Stimulated activated naive B cell treated with anti-CD40 and anti-IgM and Interleukin-4, amounts not matched to agents 10 μg/mL and 1 μg/mL and 100 μg/mL, for 72 hours (primary cell): ENCODE data around the gene EDDM13.
"Not testable (repeated sequence)": the region's sequence is repeated elsewhere in the genome, so short reads cannot be mapped to it uniquely, and the experiment has no call there.

Experiments used
- ATAC-seq, 2 donors: fragments of 150-1000 bp; cut with Tn5 transposase; replicated peaks; 2 replicates each; pipeline ENCODE4 v1.10.0; 2021; ENCODE audit warnings: moderate library complexity in 1 of 2
- DNase-seq: peaks from one replicate; pipeline ENCODE4 v3.0.0; 2021
- H3K27ac Mint-ChIP-seq: one replicate; pipeline ENCODE4 v1.8.0; 2022; ENCODE audit warnings: mild to moderate bottlenecking, mixed read lengths
- H3K27me3 Mint-ChIP-seq, 2 donors: one replicate each; pipeline ENCODE4 v1.8.0; 2022; ENCODE audit warnings: mixed read lengths in 2 of 2
- H3K36me3 Mint-ChIP-seq, 2 donors: one replicate each; pipeline ENCODE4 v1.8.0; 2022; ENCODE audit warnings: mixed read lengths in 2 of 2, mild to moderate bottlenecking in 1 of 2
- H3K4me1 Mint-ChIP-seq, 2 donors: one replicate each; pipeline ENCODE4 v1.8.0; 2022; ENCODE audit warnings: mixed read lengths in 2 of 2, mild to moderate bottlenecking in 1 of 2
- H3K4me3 Mint-ChIP-seq, 2 donors: one replicate each; pipeline ENCODE4 v1.8.0; 2022; ENCODE audit warnings: mild to moderate bottlenecking in 2 of 2, mixed read lengths in 2 of 2, moderate library complexity in 1 of 2
- H3K9me3 Mint-ChIP-seq, 2 donors: one replicate each; pipeline ENCODE4 v1.8.0; 2022; ENCODE audit warnings: mixed read lengths in 2 of 2, mild to moderate bottlenecking in 1 of 2

The EDDM13 gene

DNA sequence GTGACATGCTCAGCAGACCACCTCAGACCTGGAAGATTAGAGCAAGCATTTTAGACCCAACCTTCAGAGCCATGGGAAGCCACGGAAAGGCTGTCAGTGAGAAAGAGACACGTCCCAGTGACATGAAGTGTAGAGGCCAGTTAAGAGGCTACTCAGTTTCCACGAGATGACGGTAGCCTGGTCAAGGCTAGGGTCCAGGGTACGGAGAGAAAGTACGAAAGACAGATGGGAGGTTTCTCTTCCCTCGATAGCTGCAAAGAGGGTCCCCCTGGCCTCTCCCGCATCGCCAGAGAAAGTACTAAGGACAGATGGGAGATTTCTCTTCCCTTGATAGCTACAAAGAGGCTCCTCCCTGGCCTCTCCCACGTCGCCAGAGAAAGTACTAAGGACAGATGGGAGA lies 33.5 kb downstream of the EDDM13 start:
- Mint-ChIP-seq H3K9me3 (peaks cover 0 to 5% of the 10 kb centered on the region in 2 donors), H3K27me3 (no peaks in the 10 kb centered on the region), H3K4me3 (no peak overlapping the region), H3K27ac (no peak overlapping the region), H3K36me3 (peaks cover 48 to 57% of the 10 kb centered on the region in 2 donors), H3K4me1 (peaks cover 10 to 13% of the 10 kb centered on the region in 2 donors)
- DNase-seq (no peak), ATAC-seq (no peak)

DNA sequence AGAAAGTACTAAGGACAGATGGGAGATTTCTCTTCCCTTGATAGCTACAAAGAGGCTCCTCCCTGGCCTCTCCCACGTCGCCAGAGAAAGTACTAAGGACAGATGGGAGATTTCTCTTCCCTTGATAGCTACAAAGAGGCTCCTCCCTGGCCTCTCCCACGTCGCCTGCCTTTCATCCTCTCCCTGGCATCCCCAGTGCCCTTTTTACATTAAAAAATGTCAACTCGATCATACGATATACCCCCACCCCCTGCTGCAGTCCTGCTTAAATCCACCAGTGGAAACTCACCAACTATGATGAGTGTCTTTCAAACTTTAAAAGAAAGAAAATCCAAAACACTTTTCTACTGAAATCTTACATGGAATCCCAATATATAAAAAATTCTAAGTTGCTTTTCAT lies 34.5 kb downstream of the EDDM13 start:
- not testable (repeated sequence) for DNase-seq, H3K4me1 Mint-ChIP-seq, H3K9me3 Mint-ChIP-seq, H3K4me3 Mint-ChIP-seq, ATAC-seq, H3K27ac Mint-ChIP-seq, H3K27me3 Mint-ChIP-seq
- H3K36me3 Mint-ChIP-seq: peaks cover 42 to 53% of the 10 kb centered on the region in 2 donors

DNA sequence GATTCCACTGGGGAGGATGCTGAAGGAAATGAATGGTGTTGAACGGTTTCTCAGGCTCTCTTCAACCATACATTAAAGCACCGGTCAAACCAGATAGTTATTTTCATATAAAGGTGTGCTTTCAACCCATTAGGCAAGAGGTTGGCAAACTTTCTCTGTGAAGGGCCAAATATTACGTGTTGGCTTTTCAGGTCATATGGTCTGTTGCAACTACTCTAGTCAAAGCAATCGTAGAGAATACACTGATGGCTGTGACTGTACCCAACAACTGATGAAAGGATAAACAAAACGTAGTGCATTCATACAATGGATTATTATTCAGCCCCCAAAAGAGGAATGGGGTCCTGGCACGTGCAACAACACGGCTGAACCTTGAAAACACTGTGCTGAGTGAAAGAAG lies 36.2 kb downstream of the EDDM13 start:
- DNase-seq: no peak
- Mint-ChIP-seq H3K4me3 (no peak overlapping the region), H3K27ac (no peak overlapping the region), H3K4me1 (peaks cover 9 to 22% of the 10 kb centered on the region in 2 donors), H3K27me3 (no peaks in the 10 kb centered on the region), H3K9me3 (peaks cover 0 to 5% of the 10 kb centered on the region in 2 donors), H3K36me3 (peaks cover 40 to 54% of the 10 kb centered on the region in 2 donors)
- no peak for ATAC-seq

DNA sequence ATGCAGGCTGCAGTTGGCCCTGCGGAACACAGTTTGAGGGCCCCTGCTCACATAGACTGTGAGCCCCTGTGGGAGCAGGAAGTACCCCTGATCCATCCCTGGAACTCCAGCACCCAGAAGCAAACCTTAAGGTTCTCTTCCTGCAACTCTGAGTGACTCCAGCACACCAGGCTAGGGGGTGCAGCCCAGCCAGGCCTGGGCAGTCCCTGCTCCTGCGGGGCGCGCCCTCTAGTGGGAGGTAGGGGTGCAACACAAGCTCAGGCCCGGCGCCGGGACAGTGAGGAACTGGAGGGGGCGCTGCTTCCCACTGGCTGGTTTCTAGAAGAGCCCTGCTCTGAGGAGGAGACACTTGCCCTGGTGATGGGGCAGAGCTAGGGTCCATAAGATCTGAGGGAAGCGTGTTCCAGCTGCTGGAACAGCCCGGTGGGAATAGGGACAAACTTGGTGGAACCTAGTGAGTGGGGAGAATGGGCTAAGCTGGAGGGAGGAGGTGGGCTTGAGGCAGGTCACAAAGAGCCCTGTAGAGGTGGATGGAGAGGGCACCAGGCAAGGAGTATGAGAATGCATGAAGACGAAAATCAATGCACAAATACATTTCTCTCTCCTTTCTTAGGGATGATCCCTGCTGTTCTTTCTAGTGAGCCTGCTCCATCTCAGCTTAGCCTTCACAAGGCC lies 37.1 kb downstream of the EDDM13 start:
- Mint-ChIP-seq H3K36me3 (peaks cover 31 to 45% of the 10 kb centered on the region in 2 donors), H3K9me3 (peaks cover 0 to 5% of the 10 kb centered on the region in 2 donors), H3K4me3 (no peak overlapping the region), H3K4me1 (peaks cover 12 to 28% of the 10 kb centered on the region in 2 donors), H3K27ac (no peak overlapping the region), H3K27me3 (no peaks in the 10 kb centered on the region)
- ATAC-seq: peak; percentile 38 to 52
- DNase-seq: peak; percentile 29

DNA sequence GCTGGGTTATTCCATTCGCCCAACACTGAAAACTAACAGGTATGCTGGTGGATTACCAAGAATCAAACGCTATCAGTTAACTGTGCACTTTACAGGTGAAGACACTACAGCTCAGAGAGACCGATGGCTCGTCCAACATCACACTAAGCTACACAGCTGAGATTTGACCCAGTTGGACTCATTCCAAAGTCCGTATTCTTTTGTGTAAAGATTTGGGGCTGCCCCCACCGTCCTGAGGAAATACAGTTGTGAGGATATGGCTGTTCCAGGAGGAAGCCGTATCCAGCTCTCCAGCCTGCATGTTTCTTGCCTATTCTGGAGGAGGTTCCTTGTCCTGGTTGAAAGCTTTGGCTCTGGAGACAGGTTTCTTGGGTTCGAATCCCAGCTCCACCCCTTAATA lies 37.9 kb downstream of the EDDM13 start:
- DNase-seq: no peak
- peaks cover 26 to 40% of the 10 kb centered on the region in 2 donors for H3K36me3 Mint-ChIP-seq
- no peak overlapping the region for H3K4me3 Mint-ChIP-seq
- H3K27ac Mint-ChIP-seq: no peak overlapping the region
- H3K27me3 Mint-ChIP-seq: no peaks in the 10 kb centered on the region
- peaks cover 0 to 5% of the 10 kb centered on the region in 2 donors for H3K9me3 Mint-ChIP-seq
- H3K4me1 Mint-ChIP-seq: peaks cover 12 to 29% of the 10 kb centered on the region in 2 donors
- no peak for ATAC-seq

DNA sequence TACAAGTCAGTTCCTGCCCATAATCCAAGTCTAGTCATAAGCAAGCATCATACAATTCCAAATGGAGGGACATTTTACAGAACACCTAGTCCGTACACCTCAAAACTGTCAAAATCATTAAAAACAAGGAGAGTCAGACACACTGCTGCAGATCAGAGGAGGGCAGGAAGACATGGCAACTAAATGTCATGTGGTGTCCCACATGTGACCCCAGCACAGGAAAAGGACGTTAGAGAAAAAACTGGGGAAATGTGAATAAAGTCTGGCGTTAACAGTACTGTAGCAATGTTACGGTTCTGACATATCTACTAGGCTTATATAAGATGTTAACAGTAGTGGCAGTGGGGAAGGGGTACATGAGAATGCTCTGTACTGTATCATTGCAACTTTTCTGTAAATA lies 39.8 kb downstream of the EDDM13 start:
- no peaks in the 10 kb centered on the region for H3K27me3 Mint-ChIP-seq
- H3K4me1 Mint-ChIP-seq: peaks cover 13 to 35% of the 10 kb centered on the region in 2 donors
- H3K36me3 Mint-ChIP-seq: peaks cover 20 to 34% of the 10 kb centered on the region in 2 donors
- DNase-seq (no peak), ATAC-seq (no peak)
- H3K4me3 Mint-ChIP-seq: no peak overlapping the region
- peaks cover 0 to 5% of the 10 kb centered on the region in 2 donors for H3K9me3 Mint-ChIP-seq
- H3K27ac Mint-ChIP-seq: no peak overlapping the region

DNA sequence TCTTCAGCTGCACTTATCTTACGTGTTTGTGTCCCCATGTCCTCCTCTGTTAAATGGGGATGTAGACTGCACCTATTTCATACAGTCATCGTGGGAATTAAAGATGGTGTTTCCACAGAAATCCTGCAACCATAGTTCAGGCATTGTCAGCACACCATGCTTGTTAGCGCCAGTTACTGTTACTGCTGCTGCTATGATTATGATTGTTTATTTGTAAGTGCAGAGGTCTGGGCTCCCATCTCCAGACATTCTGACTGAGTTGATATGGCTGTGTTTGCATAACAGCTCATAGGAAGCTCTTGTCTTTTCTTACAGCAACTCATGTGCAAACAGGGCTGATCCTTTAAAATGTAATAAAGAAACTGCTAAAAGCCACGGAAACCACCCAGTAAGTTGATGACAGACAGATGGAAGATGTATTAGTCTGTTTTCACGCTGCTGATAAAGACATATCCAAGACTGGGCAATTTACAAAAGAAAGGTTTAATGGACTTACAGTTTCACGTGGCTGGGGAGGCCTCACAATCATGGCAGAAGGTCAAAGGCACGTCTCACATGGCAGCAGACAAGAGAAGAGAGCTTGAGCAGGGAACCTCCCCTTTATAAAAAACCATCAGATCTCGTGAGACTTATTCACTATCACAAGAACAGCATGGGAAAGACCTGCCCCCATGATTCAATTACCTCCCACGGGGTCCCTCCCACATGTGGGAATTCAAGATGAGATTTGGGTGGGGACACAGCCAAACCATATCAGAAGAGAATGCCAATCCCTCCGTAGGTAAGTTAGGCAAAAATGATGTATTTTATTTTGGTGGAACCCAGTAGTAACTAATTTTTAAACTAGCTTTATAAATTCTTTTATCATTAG lies 40.5 kb downstream of the EDDM13 start:
- DNase-seq (no peak), ATAC-seq (no peak)
- peak overlapping the region; percentile 99 for H3K27ac Mint-ChIP-seq
- H3K4me1 Mint-ChIP-seq: peaks cover 13 to 35% of the 10 kb centered on the region in 2 donors
- peaks cover 20 to 34% of the 10 kb centered on the region in 2 donors for H3K36me3 Mint-ChIP-seq
- H3K4me3 Mint-ChIP-seq: peak overlapping the region; percentile 93 to 94
- H3K9me3 Mint-ChIP-seq: peaks cover 0 to 5% of the 10 kb centered on the region in 2 donors
- no peaks in the 10 kb centered on the region for H3K27me3 Mint-ChIP-seq

DNA sequence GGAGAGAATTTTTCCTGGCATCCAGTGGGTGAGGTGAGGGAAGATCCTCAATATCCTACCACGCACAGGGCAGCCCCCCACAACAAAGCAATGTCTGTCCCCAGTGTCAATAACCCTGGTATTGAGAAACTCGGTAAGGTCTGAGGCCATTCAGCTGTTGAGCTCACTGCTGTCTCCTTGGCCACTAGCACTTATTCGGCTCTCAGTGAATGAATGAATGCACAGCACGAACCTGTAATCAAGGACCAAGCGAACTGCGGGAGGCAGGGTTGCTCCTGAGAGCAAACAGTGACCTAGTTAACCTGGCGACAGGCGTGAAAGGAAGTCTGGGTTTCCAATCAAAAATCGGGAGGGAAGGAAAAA lies 41.5 kb downstream of the EDDM13 start:
- no peaks in the 10 kb centered on the region for H3K27me3 Mint-ChIP-seq
- peak overlapping the region; percentile 93 to 94 for H3K4me3 Mint-ChIP-seq
- H3K4me1 Mint-ChIP-seq: peaks cover 13 to 35% of the 10 kb centered on the region in 2 donors
- ATAC-seq: peak; percentile 29 to 33
- H3K9me3 Mint-ChIP-seq: peaks cover 0 to 5% of the 10 kb centered on the region in 2 donors
- no peak for DNase-seq
- H3K27ac Mint-ChIP-seq: peak overlapping the region; percentile 99
- peaks cover 13 to 27% of the 10 kb centered on the region in 2 donors for H3K36me3 Mint-ChIP-seq

DNA sequence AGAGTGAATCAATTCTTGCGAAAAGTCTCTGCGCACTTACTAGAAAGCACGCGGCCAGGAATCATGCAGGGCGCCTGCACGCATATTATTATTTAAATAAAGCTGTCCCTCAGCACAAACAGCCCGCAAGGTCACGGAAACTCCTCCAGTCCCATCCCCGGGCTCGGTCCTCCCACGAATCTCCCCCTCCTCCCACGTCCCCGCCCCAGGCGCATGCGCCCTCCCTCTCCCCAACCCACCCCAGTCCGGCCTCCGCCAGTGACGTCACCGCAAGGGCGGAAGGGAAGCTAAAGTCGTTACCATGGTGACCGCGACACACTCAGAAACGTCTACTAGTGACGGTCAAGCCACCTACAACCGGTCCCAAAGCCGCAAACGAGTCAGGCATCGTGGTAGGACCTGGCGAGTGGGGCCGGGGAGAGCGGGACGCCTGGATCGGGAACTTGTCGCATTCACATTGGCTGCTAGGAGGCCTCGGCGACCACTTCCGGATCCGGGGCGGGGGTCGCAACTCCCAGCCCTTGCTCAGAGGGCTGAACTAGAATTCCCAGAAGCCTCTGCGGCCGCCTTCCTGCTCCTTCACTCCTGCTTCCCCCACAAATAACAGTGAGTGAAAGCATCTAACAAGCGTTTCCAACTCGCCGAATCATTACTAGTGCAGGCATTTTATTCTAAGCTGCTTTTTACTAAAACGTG lies 42.0 kb downstream of the EDDM13 start, which contains the start of gene ZSCAN5A:
ZSCAN5A (minus strand) TSS at position 459 of the 696 bp plus-strand sequence. CDS start 89,793 bp downstream, outside the sequence.
- peak; percentile 83 to 84 for ATAC-seq

DNA sequence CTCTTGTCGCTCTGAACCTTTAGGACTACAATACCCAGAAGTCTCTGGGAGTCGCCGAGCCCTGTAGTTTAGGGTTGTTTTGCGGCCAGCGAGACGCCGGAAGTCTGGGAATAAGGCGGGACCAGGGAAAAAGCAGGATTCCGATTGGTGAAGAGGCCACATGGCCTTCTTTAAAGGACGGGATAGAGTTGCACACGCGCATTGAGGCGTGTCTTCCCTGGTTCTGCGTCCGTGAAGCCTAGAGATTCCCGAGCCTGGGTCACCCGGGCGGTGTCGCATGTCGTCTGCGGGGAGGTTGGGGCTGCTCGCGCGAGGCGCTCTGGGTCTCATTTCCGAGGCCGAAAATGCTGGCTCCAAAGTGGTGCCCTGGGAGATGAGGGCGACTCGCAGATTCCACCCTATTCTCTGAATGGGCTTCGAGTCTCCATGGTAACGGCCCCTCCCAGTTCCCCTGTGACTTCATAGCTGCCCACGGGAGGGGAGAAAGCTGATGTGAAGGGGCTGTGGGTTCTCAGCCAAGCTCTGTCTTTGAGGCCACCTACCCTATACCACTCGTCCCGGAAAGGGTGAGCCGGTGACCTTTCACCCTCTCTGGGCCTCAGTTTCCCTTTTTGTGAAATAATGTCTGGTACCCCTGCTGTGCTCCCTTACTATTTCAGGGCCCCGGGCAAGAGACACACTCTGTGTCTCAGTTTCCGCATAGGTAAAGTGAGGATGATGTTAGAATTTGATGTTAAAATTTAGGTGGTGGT lies 42.7 kb downstream of the EDDM13 start:
- Mint-ChIP-seq H3K36me3 (peaks cover 7 to 18% of the 10 kb centered on the region in 2 donors), H3K4me1 (peaks cover 11 to 30% of the 10 kb centered on the region in 2 donors), H3K27ac (peak overlapping the region; percentile 99), H3K27me3 (no peaks in the 10 kb centered on the region), H3K4me3 (peak overlapping the region; percentile 93 to 94), H3K9me3 (peaks cover 0 to 2% of the 10 kb centered on the region in 2 donors)
- peak; percentile 91 for DNase-seq
- ATAC-seq: peak; percentile 75 to 77

More for the DNA sequence above, 42.0 kb downstream of the EDDM13 start, which contains the start of gene ZSCAN5A:
- Mint-ChIP-seq H3K9me3 (peaks cover 0 to 5% of the 10 kb centered on the region in 2 donors), H3K27ac (peak within 1 kb of the TSS; percentile 99), H3K4me1 (peaks cover 13 to 35% of the 10 kb centered on the region in 2 donors), H3K27me3 (no peaks in the 10 kb centered on the region), H3K4me3 (peak within 1 kb of the TSS; percentile 93 to 94), H3K36me3 (peaks cover 11 to 23% of the 10 kb centered on the region in 2 donors)
- peak; percentile 94 for DNase-seq

DNA sequence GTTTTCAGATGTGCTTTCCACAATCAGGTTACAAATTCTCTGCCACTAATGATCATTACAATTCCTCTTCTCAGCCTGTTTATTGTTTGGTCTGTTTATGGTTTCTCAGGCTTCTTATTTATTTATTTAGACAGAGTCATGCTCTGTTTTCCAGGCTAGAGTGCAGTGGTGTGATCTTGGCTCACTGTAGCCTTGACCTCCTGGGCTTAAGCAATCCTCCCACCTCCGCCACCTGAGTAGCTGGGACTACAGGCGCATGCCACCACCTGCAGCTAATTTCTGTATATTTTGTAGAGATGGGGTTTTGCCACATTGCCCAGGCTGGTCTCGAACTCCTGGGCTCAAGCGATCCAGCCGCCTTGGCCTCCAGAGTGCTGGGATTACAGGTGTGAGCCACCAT lies 44.2 kb downstream of the EDDM13 start:
- peaks cover 6 to 14% of the 10 kb centered on the region in 2 donors for H3K36me3 Mint-ChIP-seq
- DNase-seq: no peak
- ATAC-seq: no peak
- no peaks in the 10 kb centered on the region for H3K27me3 Mint-ChIP-seq
- peaks cover 14 to 35% of the 10 kb centered on the region in 2 donors for H3K4me1 Mint-ChIP-seq
- H3K27ac Mint-ChIP-seq: peak overlapping the region; percentile 25
- H3K4me3 Mint-ChIP-seq: no peak overlapping the region
- peaks cover 0 to 2% of the 10 kb centered on the region in 2 donors for H3K9me3 Mint-ChIP-seq

DNA sequence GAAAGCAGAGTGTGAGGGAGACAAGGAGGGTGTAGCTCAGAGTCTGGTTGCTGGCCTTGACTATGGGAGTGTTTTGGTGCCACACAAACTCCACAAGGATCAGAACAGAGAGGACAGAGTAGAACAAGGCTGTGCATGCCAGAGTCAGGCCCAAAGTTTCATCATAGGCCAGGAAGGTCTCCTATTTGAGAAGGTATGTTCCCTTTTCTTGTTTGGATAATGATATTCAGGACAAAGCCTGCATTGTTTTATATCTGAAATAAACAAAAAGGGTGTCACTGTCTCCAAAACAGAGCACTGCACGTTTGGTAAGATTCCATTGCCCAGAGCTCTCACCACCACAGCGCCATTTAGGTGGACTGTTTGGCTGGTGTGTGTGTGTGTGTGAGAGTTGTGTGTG lies 45.2 kb downstream of the EDDM13 start:
- no peaks in the 10 kb centered on the region for H3K27me3 Mint-ChIP-seq
- H3K27ac Mint-ChIP-seq: no peak overlapping the region
- H3K4me3 Mint-ChIP-seq: no peak overlapping the region
- H3K9me3 Mint-ChIP-seq: peaks cover 0 to 2% of the 10 kb centered on the region in 2 donors
- peaks cover 4 to 6% of the 10 kb centered on the region in 2 donors for H3K36me3 Mint-ChIP-seq
- H3K4me1 Mint-ChIP-seq: peaks cover 19 to 38% of the 10 kb centered on the region in 2 donors
- DNase-seq (no peak), ATAC-seq (no peak)

DNA sequence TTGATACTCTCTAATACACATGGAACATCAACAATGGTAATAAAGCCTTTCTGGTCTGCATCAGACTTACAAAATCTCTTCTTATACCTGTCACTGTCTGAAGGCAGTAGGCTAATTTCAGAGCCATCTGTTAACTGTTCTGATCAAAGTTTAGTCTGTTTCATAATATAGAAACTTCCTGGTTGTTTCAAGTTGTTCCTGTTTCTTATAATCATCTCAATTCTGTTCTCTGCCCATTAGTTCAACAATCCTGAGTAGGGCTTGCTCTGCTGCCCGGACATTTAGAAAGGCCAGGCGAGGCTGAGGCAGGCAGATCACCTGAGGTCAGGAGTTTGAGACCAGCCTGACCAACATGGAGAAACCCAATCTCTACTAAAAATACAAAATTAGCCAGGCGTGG lies 47.4 kb downstream of the EDDM13 start:
- H3K4me3 Mint-ChIP-seq: no peak overlapping the region

More for the DNA sequence above, 47.4 kb downstream of the EDDM13 start:
- Mint-ChIP-seq H3K27ac (no peak overlapping the region), H3K4me1 (peaks cover 11 to 31% of the 10 kb centered on the region in 2 donors), H3K27me3 (no peaks in the 10 kb centered on the region), H3K9me3 (peaks cover 4% of the 10 kb centered on the region in 2 donors), H3K36me3 (no peaks in the 10 kb centered on the region)
- DNase-seq (no peak), ATAC-seq (no peak)
